COLO668 (cell line): ENCODE results near the gene ZC3H18.
A peak's percentile ranks its signal among the peaks of the same experiment; 100 is the strongest.

Experiments
- DNase-seq: peaks from one replicate; lab custom pipeline; 2025; ENCODE audit not compliant: unreplicated experiment; lab: John Stamatoyannopoulos, UW

ZC3H18 gene

GRCh38 chr16:88569985-88570690 is at the start of gene ZC3H18:
TSS of gene ZC3H18 (plus strand) at chr16:88570403. CDS start at chr16:88577124, 6,721 bp downstream.
- DNase-seq, result peak; percentile 99

- DNase-seq, result no peak
These were observed 48.5 kb upstream of the ZC3H18 start for GRCh38 chr16:88521674-88522073.

GRCh38 chr16:88522276-88522949 is 47.8 kb upstream of the ZC3H18 start:
- no peak for DNase-seq

- DNase-seq, result no peak
These were observed 46.7 kb upstream of the ZC3H18 start for GRCh38 chr16:88523309-88524161.

- no peak for DNase-seq
These were observed 45.8 kb upstream of the ZC3H18 start for GRCh38 chr16:88524274-88524972.

GRCh38 chr16:88524973-88525662 is 45.1 kb upstream of the ZC3H18 start:
- no peak for DNase-seq

GRCh38 chr16:88525663-88525990 is 44.6 kb upstream of the ZC3H18 start:
- DNase-seq, result no peak

- DNase-seq, result peak; percentile 33
These were observed 43.9 kb upstream of the ZC3H18 start for GRCh38 chr16:88526008-88526905.

- no peak for DNase-seq
These were observed 43.4 kb upstream of the ZC3H18 start for GRCh38 chr16:88526906-88527185.

GRCh38 chr16:88527186-88527936 is 42.8 kb upstream of the ZC3H18 start:
- peak; percentile 80 for DNase-seq

GRCh38 chr16:88527937-88528743 is 42.1 kb upstream of the ZC3H18 start:
- DNase-seq, result no peak

- no peak for DNase-seq
These were observed 41.3 kb upstream of the ZC3H18 start for GRCh38 chr16:88528902-88529318.

GRCh38 chr16:88529596-88529995 is 40.6 kb upstream of the ZC3H18 start:
- DNase-seq, result no peak

GRCh38 chr16:88530051-88530857 is 39.9 kb upstream of the ZC3H18 start:
- DNase-seq, result no peak

- no peak for DNase-seq
These were observed 39.4 kb upstream of the ZC3H18 start for GRCh38 chr16:88530858-88531203.

- DNase-seq, result no peak
These were observed 38.9 kb upstream of the ZC3H18 start for GRCh38 chr16:88531346-88531745.

- DNase-seq, result no peak
These were observed 38.2 kb upstream of the ZC3H18 start for GRCh38 chr16:88531931-88532433.
